Measurements from ENCODE around the gene RASGRP3.

GRCh38 chr2:33570681-33571080 is 94.2 kb downstream of the RASGRP3 start:
- no peak for TF ChIP-seq CTCF (IDR thresholded peaks at IDR 0.05)
- no peak for TF ChIP-seq POLR2A (IDR thresholded peaks at IDR 0.05)
- no peak for TF ChIP-seq POLR2AphosphoS5 (IDR thresholded peaks at IDR 0.05)
